H9 (cell line): Measurements from ENCODE around the gene CCDC13. TPM values are rescaled to one million over a fixed set of nuclear protein-coding genes. Genes with fewer than 3 reads are reported as not detected.

Source experiments
- DNase-seq: peaks from one replicate; pipeline ENCODE4 v3.0.0-alpha.2; 2017
- H2AFZ ChIP-seq: one replicate; pipeline ENCODE4 v1.6.1; 2013; ENCODE audit warnings: mild to moderate bottlenecking, low read length, control low read depth, moderate library complexity
- H2AK5ac ChIP-seq: 2 replicates; pipeline ENCODE4 v1.6.1; 2013; ENCODE audit warnings: low read length, control low read depth, mixed read lengths; ENCODE audit not compliant: insufficient read length
- H2BK120ac ChIP-seq: one replicate; pipeline ENCODE4 v1.6.1; 2013; ENCODE audit warnings: low read depth, mild to moderate bottlenecking, low read length, control low read depth, inconsistent platforms; ENCODE audit not compliant: poor library complexity, severe bottlenecking
- H2BK12ac ChIP-seq: 2 replicates; pipeline ENCODE4 v1.6.1; 2013; ENCODE audit warnings: low read length, control low read depth, mixed read lengths, low read depth; ENCODE audit not compliant: insufficient read length
- H2BK15ac ChIP-seq: 2 replicates; pipeline ENCODE4 v1.6.1; 2013; ENCODE audit warnings: low read depth, low read length, control low read depth
- H2BK20ac ChIP-seq: one replicate; pipeline ENCODE4 v1.6.1; 2013; ENCODE audit warnings: low read depth, mild to moderate bottlenecking, low read length, control low read depth, inconsistent platforms; ENCODE audit not compliant: poor library complexity, severe bottlenecking
- H2BK5ac ChIP-seq: 2 replicates; pipeline ENCODE4 v1.6.1; 2013; ENCODE audit warnings: low read length, control low read depth, mixed read lengths; ENCODE audit not compliant: insufficient read length
- H3K14ac ChIP-seq: 2 replicates; pipeline ENCODE4 v1.6.1; 2013; ENCODE audit warnings: low read length, control low read depth; ENCODE audit not compliant: insufficient read depth
- H3K18ac ChIP-seq: 2 replicates; pipeline ENCODE4 v1.6.1; 2013; ENCODE audit warnings: low read depth, mild to moderate bottlenecking, mixed read lengths, low read length, control low read depth; ENCODE audit not compliant: insufficient read length
- H3K23ac ChIP-seq: 2 replicates; pipeline ENCODE4 v1.6.1; 2013; ENCODE audit warnings: low read length, control low read depth, mixed read lengths, low read depth; ENCODE audit not compliant: insufficient read length
- H3K23me2 ChIP-seq: 2 replicates; pipeline ENCODE4 v1.6.1; 2013; ENCODE audit warnings: low read depth, mild to moderate bottlenecking, mixed read lengths, low read length, control low read depth; ENCODE audit not compliant: insufficient read length, poor library complexity, severe bottlenecking
- H3K27ac ChIP-seq: 2 replicates; pipeline ENCODE4 v1.5.1; 2013; ENCODE audit warnings: low read length, control low read depth, mixed read lengths, low read depth; ENCODE audit not compliant: insufficient read length
- H3K27me3 ChIP-seq: 2 replicates; pipeline ENCODE4 v1.6.1; 2013; ENCODE audit warnings: low read length, control low read depth, inconsistent platforms; ENCODE audit not compliant: insufficient read depth
- H3K4ac ChIP-seq: 2 replicates; pipeline ENCODE4 v1.6.1; 2013; ENCODE audit warnings: low read depth, mild to moderate bottlenecking, control low read depth, inconsistent platforms, low read length, moderate library complexity
- H3K4me1 ChIP-seq: 2 replicates; pipeline ENCODE4 v1.6.1; 2013; ENCODE audit warnings: low read length, control low read depth, inconsistent platforms; ENCODE audit not compliant: insufficient read depth
- H3K4me2 ChIP-seq: 2 replicates; pipeline ENCODE4 v1.6.1; 2013; ENCODE audit warnings: low read length, control low read depth, mixed read lengths; ENCODE audit not compliant: insufficient read length, insufficient read depth
- H3K56ac ChIP-seq: 2 replicates; pipeline ENCODE4 v1.6.1; 2013; ENCODE audit warnings: low read depth, mild to moderate bottlenecking, mixed read lengths, low read length, control low read depth; ENCODE audit not compliant: insufficient read length
- H3K79me1 ChIP-seq: 2 replicates; pipeline ENCODE4 v1.6.1; 2013; ENCODE audit warnings: low read depth, mild to moderate bottlenecking, moderate library complexity, low read length, control low read depth, inconsistent platforms; ENCODE audit not compliant: insufficient read depth, poor library complexity, severe bottlenecking
- H3K79me2 ChIP-seq: 2 replicates; pipeline ENCODE4 v1.6.1; 2013; ENCODE audit warnings: low read length, control low read depth, inconsistent platforms; ENCODE audit not compliant: insufficient read depth
- H3K9ac ChIP-seq: 2 replicates; pipeline ENCODE4 v1.6.1; 2013; ENCODE audit warnings: low read length, control low read depth, mixed read lengths; ENCODE audit not compliant: insufficient read length; ENCODE audit errors: extremely low read depth
- H3K9me3 ChIP-seq: one replicate; pipeline ENCODE4 v1.6.1; 2013; ENCODE audit warnings: low read depth, low read length, inconsistent platforms; ENCODE audit not compliant: control insufficient read depth
- H3T11ph ChIP-seq: one replicate; pipeline ENCODE4 v1.6.1; 2013; ENCODE audit warnings: mild to moderate bottlenecking, low read length, control low read depth, inconsistent platforms
- H4K20me1 ChIP-seq: one replicate; pipeline ENCODE4 v1.6.1; 2013; ENCODE audit not compliant: control insufficient read depth, insufficient read length, insufficient read depth
- H4K5ac ChIP-seq: 2 replicates; pipeline ENCODE4 v1.6.1; 2013; ENCODE audit warnings: low read depth, mild to moderate bottlenecking, mixed read lengths, low read length, control low read depth; ENCODE audit not compliant: insufficient read length
- H4K8ac ChIP-seq: replicated peaks from 2 replicates; pipeline ENCODE4 v1.6.1; 2013; ENCODE audit warnings: low read length, control low read depth, mixed read lengths, low read depth; ENCODE audit not compliant: insufficient read length
- H4K91ac ChIP-seq: 2 replicates; pipeline ENCODE4 v1.6.1; 2013; ENCODE audit warnings: low read depth, mild to moderate bottlenecking, moderate library complexity, mixed read lengths, low read length, control low read depth; ENCODE audit not compliant: insufficient read length
- H3K27ac Mint-ChIP-seq, 3 experiments: 2 replicates in 2 of 3; 3 replicates in 1 of 3; pipeline ENCODE4 v1.8.0; 2020 to 2021; ENCODE audit warnings: mixed read lengths in 3 of 3, mild to moderate bottlenecking in 1 of 3, moderate library complexity in 1 of 3
- H3K27me3 Mint-ChIP-seq: 2 replicates; pipeline ENCODE4 v1.8.0; 2021; ENCODE audit warnings: low read depth, mild to moderate bottlenecking, moderate library complexity, mixed read lengths
- H3K36me3 Mint-ChIP-seq, 3 experiments: 2 replicates in 2 of 3; 3 replicates in 1 of 3; pipeline ENCODE4 v1.8.0; 2020 to 2021; ENCODE audit warnings: low read depth in 3 of 3, mixed read lengths in 3 of 3; ENCODE audit not compliant: insufficient read depth in 1 of 3
- H3K4me1 Mint-ChIP-seq, 2 experiments: 2 replicates each; pipeline ENCODE4 v1.8.0; 2020; ENCODE audit warnings: mixed read lengths in 2 of 2
- H3K4me3 Mint-ChIP-seq, 2 experiments: 2 replicates in 1 of 2; 3 replicates in 1 of 2; pipeline ENCODE4 v1.8.0; 2020 to 2021; ENCODE audit warnings: mild to moderate bottlenecking in 2 of 2, mixed read lengths in 2 of 2, moderate library complexity in 1 of 2
- H3K9me3 Mint-ChIP-seq, 2 experiments: 2 replicates in 1 of 2; 3 replicates in 1 of 2; pipeline ENCODE4 v1.8.0; 2020; ENCODE audit warnings: mild to moderate bottlenecking in 2 of 2, mixed read lengths in 2 of 2, moderate library complexity in 1 of 2
- WGBS: extraction: QIAGEN DNeasy Blood & Tissue Kit; methylation state at CpG from one replicate; pipeline ENCODE4 v1.1.7; 2013; ENCODE audit warnings: missing lambda C conversion rate, low lambda C conversion rate, mixed read lengths; ENCODE audit not compliant: insufficient read length; ENCODE audit errors: extremely low coverage; 5-methylcytosine and 5-hydroxymethylcytosine counted together
- total RNA-seq: library from RNA; stranded (reverse); gene quantifications from 2 replicates; pipeline ENCODE4 v1.2.1, GENCODE V29; 2021
- TF ChIP-seq, protein P1 (sequence below): fragments of 200-600 bp; sonication (generic); conservative IDR thresholded peaks from 3 replicates; pipeline ENCODE4 v1.8.0; 2021; ENCODE audit warnings: antibody characterized with exemption, mild to moderate bottlenecking

Gene CCDC13
- total RNA-seq, 1 experiment from 2014 or later: not detected

DNA sequence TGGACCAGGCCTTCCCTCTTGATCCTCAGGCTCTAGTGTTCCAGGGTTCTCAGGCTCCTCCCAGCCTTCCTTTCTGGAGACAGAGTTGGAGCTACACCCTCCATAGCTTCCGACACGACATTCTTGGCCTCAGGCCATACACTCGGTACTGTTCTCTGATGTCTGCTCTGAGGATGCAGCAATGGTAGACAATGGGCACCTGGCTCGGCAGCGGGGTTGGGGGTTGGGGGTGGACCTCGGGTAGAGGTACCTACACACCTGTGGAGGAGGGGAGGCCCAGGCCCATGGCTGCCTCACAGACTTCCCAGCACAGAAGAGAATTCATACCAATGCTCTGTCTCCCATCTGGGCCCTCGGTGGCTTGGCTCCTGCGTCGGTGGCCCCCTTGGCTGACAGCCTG, 21.4 kb downstream of the CCDC13 start:
- Histone ChIP-seq H3K14ac (no peak overlapping the region), H3K23me2 (no peaks in the 10 kb centered on the region), H4K20me1 (no peaks in the 10 kb centered on the region), H2BK5ac (no peak overlapping the region), H3K9me3 (no peaks in the 10 kb centered on the region), H3K4me1 (no peaks in the 10 kb centered on the region), H2AFZ (no peak overlapping the region), H3T11ph (no peak overlapping the region), H2BK15ac (no peak overlapping the region), H3K9ac (no peak overlapping the region), H3K23ac (no peak overlapping the region), H3K79me2 (no peaks in the 10 kb centered on the region), H3K4me2 (no peak overlapping the region), H3K27me3 (no peaks in the 10 kb centered on the region), H4K91ac (no peak overlapping the region), H4K5ac (no peak overlapping the region), H2BK20ac (no peak overlapping the region), H3K18ac (no peak overlapping the region), H3K27ac (no peak overlapping the region), H3K79me1 (no peaks in the 10 kb centered on the region), H3K56ac (no peak overlapping the region), H3K4ac (no peak overlapping the region), H4K8ac (no peak overlapping the region), H2BK120ac (no peak overlapping the region), H2BK12ac (no peak overlapping the region), H2AK5ac (no peak overlapping the region)
- H3K4me3 Mint-ChIP-seq: no peak overlapping the region
- H3K27me3 Mint-ChIP-seq: peaks cover 24% of the 10 kb centered on the region
- H3K36me3 Mint-ChIP-seq: no peaks in the 10 kb centered on the region
- H3K4me1 Mint-ChIP-seq: peaks cover 19 to 20% of the 10 kb centered on the region in 2 experiments
- peak; percentile 14 for DNase-seq
- WGBS: no CpG with 5 or more reads among the region's 9 CpGs
- H3K9me3 Mint-ChIP-seq: no peaks in the 10 kb centered on the region
- H3K27ac Mint-ChIP-seq: no peak overlapping the region
- TF ChIP-seq, protein P1, sequence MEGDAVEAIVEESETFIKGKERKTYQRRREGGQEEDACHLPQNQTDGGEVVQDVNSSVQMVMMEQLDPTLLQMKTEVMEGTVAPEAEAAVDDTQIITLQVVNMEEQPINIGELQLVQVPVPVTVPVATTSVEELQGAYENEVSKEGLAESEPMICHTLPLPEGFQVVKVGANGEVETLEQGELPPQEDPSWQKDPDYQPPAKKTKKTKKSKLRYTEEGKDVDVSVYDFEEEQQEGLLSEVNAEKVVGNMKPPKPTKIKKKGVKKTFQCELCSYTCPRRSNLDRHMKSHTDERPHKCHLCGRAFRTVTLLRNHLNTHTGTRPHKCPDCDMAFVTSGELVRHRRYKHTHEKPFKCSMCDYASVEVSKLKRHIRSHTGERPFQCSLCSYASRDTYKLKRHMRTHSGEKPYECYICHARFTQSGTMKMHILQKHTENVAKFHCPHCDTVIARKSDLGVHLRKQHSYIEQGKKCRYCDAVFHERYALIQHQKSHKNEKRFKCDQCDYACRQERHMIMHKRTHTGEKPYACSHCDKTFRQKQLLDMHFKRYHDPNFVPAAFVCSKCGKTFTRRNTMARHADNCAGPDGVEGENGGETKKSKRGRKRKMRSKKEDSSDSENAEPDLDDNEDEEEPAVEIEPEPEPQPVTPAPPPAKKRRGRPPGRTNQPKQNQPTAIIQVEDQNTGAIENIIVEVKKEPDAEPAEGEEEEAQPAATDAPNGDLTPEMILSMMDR: no peak
